ENCODE results near the gene TMPRSS6. TPM values are rescaled to one million over a fixed set of nuclear protein-coding genes. Genes with fewer than 3 reads are reported as not detected.

The TMPRSS6 gene
- total RNA-seq, 1 experiment from 2014 or later, result 0.39 TPM

DNA sequence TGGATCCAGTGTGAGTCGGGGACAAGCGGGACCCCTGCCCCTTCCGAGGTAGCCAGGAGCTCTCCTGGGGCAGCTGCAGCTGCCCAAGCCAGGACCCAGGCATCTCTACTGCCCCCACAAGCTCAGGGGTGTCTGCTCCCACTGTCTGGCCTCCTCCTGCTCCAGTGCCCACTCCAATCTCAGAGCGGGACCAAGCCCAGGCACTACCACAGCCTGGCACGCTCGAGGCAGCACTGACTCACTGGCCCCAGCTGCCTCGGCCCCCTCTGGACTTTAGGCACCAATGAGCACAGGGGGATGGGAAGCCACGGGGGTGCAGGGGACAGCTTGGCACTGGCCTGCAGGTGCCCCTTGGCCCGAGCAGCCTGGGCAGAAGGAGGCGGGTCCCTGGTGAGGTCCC, 32.0 kb upstream of the TMPRSS6 start:
- no peak for TF ChIP-seq ATF3 (IDR thresholded peaks at IDR 0.05)
- no peak for TF ChIP-seq MAX (IDR thresholded peaks at IDR 0.05)
- TF ChIP-seq, protein P1, sequence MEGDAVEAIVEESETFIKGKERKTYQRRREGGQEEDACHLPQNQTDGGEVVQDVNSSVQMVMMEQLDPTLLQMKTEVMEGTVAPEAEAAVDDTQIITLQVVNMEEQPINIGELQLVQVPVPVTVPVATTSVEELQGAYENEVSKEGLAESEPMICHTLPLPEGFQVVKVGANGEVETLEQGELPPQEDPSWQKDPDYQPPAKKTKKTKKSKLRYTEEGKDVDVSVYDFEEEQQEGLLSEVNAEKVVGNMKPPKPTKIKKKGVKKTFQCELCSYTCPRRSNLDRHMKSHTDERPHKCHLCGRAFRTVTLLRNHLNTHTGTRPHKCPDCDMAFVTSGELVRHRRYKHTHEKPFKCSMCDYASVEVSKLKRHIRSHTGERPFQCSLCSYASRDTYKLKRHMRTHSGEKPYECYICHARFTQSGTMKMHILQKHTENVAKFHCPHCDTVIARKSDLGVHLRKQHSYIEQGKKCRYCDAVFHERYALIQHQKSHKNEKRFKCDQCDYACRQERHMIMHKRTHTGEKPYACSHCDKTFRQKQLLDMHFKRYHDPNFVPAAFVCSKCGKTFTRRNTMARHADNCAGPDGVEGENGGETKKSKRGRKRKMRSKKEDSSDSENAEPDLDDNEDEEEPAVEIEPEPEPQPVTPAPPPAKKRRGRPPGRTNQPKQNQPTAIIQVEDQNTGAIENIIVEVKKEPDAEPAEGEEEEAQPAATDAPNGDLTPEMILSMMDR (IDR thresholded peaks at IDR 0.05 in 2 of 3, conservative IDR thresholded peaks at IDR 0.05 in 1 of 3; ENCODE audit: borderline replicate concordance in 1 of 3, insufficient read depth in 1 of 3, low read depth in 2 of 3, low read length in 2 of 3), result no peak
- TF ChIP-seq POLR2A (IDR thresholded peaks at IDR 0.05; ENCODE audit: borderline replicate concordance, extremely low read depth, insufficient read depth, insufficient read length), result no peak
- no peak for TF ChIP-seq SRF (IDR thresholded peaks at IDR 0.05; ENCODE audit: low read depth)
- no peak for TF ChIP-seq EZH2phosphoT487 (IDR thresholded peaks at IDR 0.05; ENCODE audit: borderline replicate concordance)
- no peak for TF ChIP-seq YY1 (IDR thresholded peaks at IDR 0.05; ENCODE audit: extremely low read depth, insufficient replicate concordance, low read depth, low read length)
- no peak for TF ChIP-seq ELF1 (IDR thresholded peaks at IDR 0.05; ENCODE audit: borderline replicate concordance, low read depth)
- TF ChIP-seq EZH2 (IDR thresholded peaks at IDR 0.05), result no peak
- no peak for TF ChIP-seq JUND (IDR thresholded peaks at IDR 0.05)
- no peak for TF ChIP-seq ZBTB33 (IDR thresholded peaks at IDR 0.05; ENCODE audit: extremely low read depth, insufficient replicate concordance, low read length)
- no peak for TF ChIP-seq TCF7L2 (IDR thresholded peaks at IDR 0.05; ENCODE audit: borderline replicate concordance, extremely low read depth, insufficient read depth, insufficient read length)
- no peak for TF ChIP-seq SP1 (IDR thresholded peaks at IDR 0.05; ENCODE audit: low read depth)
- TF ChIP-seq CBX3 (IDR thresholded peaks at IDR 0.05; ENCODE audit: low read depth), result no peak
- TF ChIP-seq ZFX (IDR thresholded peaks at IDR 0.05), result no peak
- no peaks in the 10 kb centered on the region for H3K36me3 ChIP-seq (ENCODE audit: control insufficient read depth in 1 of 2, insufficient read depth in 2 of 2, low read length in 2 of 2)
- no peaks in the 10 kb centered on the region for H3K9me3 ChIP-seq (ENCODE audit: control insufficient read depth in 1 of 2, insufficient read depth in 1 of 2, low read depth in 1 of 2, low read length in 2 of 2)
- no peaks in the 10 kb centered on the region for H4K20me1 ChIP-seq (ENCODE audit: insufficient read depth)
- intact Hi-C loops (cut with micrococcal nuclease), result no loop called here
- H3K27me3 ChIP-seq (ENCODE audit: insufficient read depth, low read length), result no peaks in the 10 kb centered on the region
- RAD21 ChIA-PET (ENCODE audit: low non-redundant PET in 1 of 2, low total read pairs in 2 of 2, uncharacterized antibody in 2 of 2, unreplicated experiment in 2 of 2), result no interaction called here
- no TSS peak for BruUV-seq (replicated peaks)
- POLR2A ChIA-PET, result no interaction called here
- H3K9ac ChIP-seq (ENCODE audit: low read length), result no peak overlapping the region
- H3K4me2 ChIP-seq (ENCODE audit: low read length), result no peak overlapping the region
- no peak for DNase-seq (ENCODE audit: low read depth, low spot score)
- H3K9me2 ChIP-seq (ENCODE audit: insufficient read depth), result no peaks in the 10 kb centered on the region
- no peak for ATAC-seq
- H3K79me2 ChIP-seq (ENCODE audit: insufficient read depth, low read length), result no peaks in the 10 kb centered on the region
- H3K4me3 ChIP-seq (replicated peaks in 1 of 2; ENCODE audit: low read depth in 1 of 2, low read length in 2 of 2), result no peak overlapping the region
- H2AFZ ChIP-seq (ENCODE audit: low read depth, low read length, poor library complexity, severe bottlenecking), result no peak overlapping the region
- no peak overlapping the region; the same call in 1 of the 2 replicates for H3K27ac ChIP-seq (ENCODE audit: low read depth, low read length)
- CTCF ChIA-PET, result interaction anchor here (1.0 kb wide), 1 partner anchor 58 kb away, joined by 3 read pairs; no protein-coding TSS in a partner anchor
- no peaks in the 10 kb centered on the region for H3K4me1 ChIP-seq (ENCODE audit: control insufficient read depth in 1 of 2, insufficient read depth in 2 of 2, low read length in 2 of 2)

Data from HCT116 (cell line).